ENCODE results near the gene ACOXL.
"Not testable (repeated sequence)": the region's sequence is repeated elsewhere in the genome, so short reads cannot be mapped to it uniquely, and the experiment has no call there.

ACOXL gene

GRCh38 chr2:110927526-110927925 lies 195.2 kb downstream of the ACOXL start:
- DNase-seq (ENCODE audit: low read depth), result no peak

GRCh38 chr2:110929528-110929927 lies 197.2 kb downstream of the ACOXL start:
- no peak for DNase-seq (ENCODE audit: low read depth)

- no peak for DNase-seq (ENCODE audit: low read depth)
These were observed 199.3 kb downstream of the ACOXL start for GRCh38 chr2:110931648-110932047.

- no peak for DNase-seq (ENCODE audit: low read depth)
These were observed 201.0 kb downstream of the ACOXL start for GRCh38 chr2:110933420-110933819.

- no peak for DNase-seq (ENCODE audit: low read depth)
These were observed 202.6 kb downstream of the ACOXL start for GRCh38 chr2:110934948-110935347.

GRCh38 chr2:110940376-110940910 lies 208.1 kb downstream of the ACOXL start:
- no peak for DNase-seq (ENCODE audit: low read depth)

- DNase-seq (ENCODE audit: low read depth), result no peak
These were observed 208.9 kb downstream of the ACOXL start for GRCh38 chr2:110941226-110941625.

- no peak for DNase-seq (ENCODE audit: low read depth)
These were observed 210.8 kb downstream of the ACOXL start for GRCh38 chr2:110943070-110943634.

- DNase-seq (ENCODE audit: low read depth), result no peak
These were observed 214.5 kb downstream of the ACOXL start for GRCh38 chr2:110946902-110947301.

- DNase-seq (ENCODE audit: low read depth), result no peak
These were observed 215.8 kb downstream of the ACOXL start for GRCh38 chr2:110948027-110948674.

- no peak for DNase-seq (ENCODE audit: low read depth)
These were observed 217.9 kb downstream of the ACOXL start for GRCh38 chr2:110950281-110950680.

- DNase-seq (ENCODE audit: low read depth), result no peak
These were observed 222.7 kb downstream of the ACOXL start for GRCh38 chr2:110955045-110955444.

GRCh38 chr2:110955556-110955955 lies 223.2 kb downstream of the ACOXL start:
- no peak for DNase-seq (ENCODE audit: low read depth)

GRCh38 chr2:110957293-110957692 lies 224.9 kb downstream of the ACOXL start:
- DNase-seq (ENCODE audit: low read depth), result no peak

GRCh38 chr2:110958346-110959119 lies 226.2 kb downstream of the ACOXL start:
- DNase-seq (ENCODE audit: low read depth), result no peak

GRCh38 chr2:110959198-110959597 lies 226.8 kb downstream of the ACOXL start:
- no peak for DNase-seq (ENCODE audit: low read depth)

GRCh38 chr2:110960281-110960680 lies 227.9 kb downstream of the ACOXL start:
- no peak for DNase-seq (ENCODE audit: low read depth)

GRCh38 chr2:110960954-110961353 lies 228.6 kb downstream of the ACOXL start:
- no peak for DNase-seq (ENCODE audit: low read depth)

GRCh38 chr2:110961643-110962042 lies 229.3 kb downstream of the ACOXL start:
- DNase-seq (ENCODE audit: low read depth), result not testable (repeated sequence)

- no peak for DNase-seq (ENCODE audit: low read depth)
These were observed 237.3 kb downstream of the ACOXL start for GRCh38 chr2:110969696-110970095.

- DNase-seq (ENCODE audit: low read depth), result no peak
These were observed 237.8 kb downstream of the ACOXL start for GRCh38 chr2:110970201-110970600.

GRCh38 chr2:110971811-110972210 lies 239.4 kb downstream of the ACOXL start:
- DNase-seq (ENCODE audit: low read depth), result no peak

GRCh38 chr2:110973262-110973661 lies 240.9 kb downstream of the ACOXL start:
- DNase-seq (ENCODE audit: low read depth), result no peak
